ENCODE measurements around the gene NCL.

GRCh38 chr2:231422056-231422455 is 42.2 kb downstream of the NCL start:
- TF ChIP-seq, protein P1, sequence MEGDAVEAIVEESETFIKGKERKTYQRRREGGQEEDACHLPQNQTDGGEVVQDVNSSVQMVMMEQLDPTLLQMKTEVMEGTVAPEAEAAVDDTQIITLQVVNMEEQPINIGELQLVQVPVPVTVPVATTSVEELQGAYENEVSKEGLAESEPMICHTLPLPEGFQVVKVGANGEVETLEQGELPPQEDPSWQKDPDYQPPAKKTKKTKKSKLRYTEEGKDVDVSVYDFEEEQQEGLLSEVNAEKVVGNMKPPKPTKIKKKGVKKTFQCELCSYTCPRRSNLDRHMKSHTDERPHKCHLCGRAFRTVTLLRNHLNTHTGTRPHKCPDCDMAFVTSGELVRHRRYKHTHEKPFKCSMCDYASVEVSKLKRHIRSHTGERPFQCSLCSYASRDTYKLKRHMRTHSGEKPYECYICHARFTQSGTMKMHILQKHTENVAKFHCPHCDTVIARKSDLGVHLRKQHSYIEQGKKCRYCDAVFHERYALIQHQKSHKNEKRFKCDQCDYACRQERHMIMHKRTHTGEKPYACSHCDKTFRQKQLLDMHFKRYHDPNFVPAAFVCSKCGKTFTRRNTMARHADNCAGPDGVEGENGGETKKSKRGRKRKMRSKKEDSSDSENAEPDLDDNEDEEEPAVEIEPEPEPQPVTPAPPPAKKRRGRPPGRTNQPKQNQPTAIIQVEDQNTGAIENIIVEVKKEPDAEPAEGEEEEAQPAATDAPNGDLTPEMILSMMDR (IDR thresholded peaks at IDR 0.05) = no peak
- TF ChIP-seq POLR2AphosphoS5 (IDR thresholded peaks at IDR 0.05) = no peak
- no peak for TF ChIP-seq POLR2A (IDR thresholded peaks at IDR 0.05)
- no peak for TF ChIP-seq EP300 (IDR thresholded peaks at IDR 0.05; ENCODE audit: low read depth)
